NCI-H1417 treated with DMSO at 0.1 percent for 48 hours (cell line): ENCODE measurements around the gene PTK6.

Source experiments
- DNase-seq: peaks from one replicate; lab custom pipeline; 2025; lab: John Stamatoyannopoulos, UW

Gene PTK6

DNA sequence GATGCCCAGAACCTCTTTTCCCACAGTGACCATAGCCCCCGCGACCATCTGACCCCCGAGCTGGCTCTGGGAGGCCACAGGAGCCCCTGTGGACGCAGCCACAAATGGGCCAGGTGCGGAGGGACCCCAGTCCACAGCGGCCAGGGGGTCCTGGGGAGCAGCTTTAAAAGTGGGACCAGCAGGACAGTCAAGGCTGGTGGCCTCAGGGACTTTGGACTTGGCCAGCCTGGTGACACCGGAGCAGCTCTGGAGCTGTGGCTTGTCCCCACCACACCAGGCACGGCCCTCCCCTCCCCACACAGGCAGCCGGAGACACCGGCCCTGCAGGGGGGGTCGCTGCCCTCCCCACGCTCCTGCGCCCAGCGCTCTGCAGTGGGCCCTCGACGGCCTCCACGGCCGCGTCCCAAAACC is 20.3 kb upstream of the PTK6 start:
- no peak for DNase-seq

DNA sequence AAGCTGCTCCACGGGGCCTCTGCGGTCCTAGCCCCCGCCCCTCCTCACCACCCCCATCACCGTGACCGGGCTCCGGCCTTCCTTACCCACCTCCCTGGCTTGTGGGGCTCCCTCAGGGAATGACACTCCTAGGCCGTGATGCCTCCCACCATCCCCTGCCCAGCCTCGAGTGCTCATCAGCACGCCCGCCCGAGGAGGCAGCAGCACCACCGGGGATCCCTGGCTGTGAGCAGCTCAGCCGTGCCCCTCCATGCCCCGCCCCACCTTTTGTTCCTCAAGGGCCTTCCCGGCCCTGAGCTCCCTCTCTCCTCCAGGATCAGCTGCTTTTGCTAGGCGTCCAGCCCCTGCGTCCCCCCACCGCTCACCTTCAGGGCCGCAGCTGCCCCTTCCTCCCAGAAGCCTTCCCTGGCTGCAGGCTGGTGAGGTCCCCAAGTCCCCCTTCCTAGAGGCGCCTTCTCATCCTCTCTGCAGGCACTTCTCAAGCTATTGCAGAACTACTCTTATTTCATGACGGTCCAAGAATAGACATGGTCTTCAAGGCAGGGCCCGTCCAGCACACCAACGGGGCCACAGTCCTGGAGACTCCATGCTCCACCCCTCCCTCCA is 19.8 kb upstream of the PTK6 start:
- no peak for DNase-seq

GRCh38 chr20:63555661-63556381 is 18.6 kb upstream of the PTK6 start:
- no peak for DNase-seq

- DNase-seq = no peak
These were observed 17.4 kb upstream of the PTK6 start for GRCh38 chr20:63554361-63555278.

DNA sequence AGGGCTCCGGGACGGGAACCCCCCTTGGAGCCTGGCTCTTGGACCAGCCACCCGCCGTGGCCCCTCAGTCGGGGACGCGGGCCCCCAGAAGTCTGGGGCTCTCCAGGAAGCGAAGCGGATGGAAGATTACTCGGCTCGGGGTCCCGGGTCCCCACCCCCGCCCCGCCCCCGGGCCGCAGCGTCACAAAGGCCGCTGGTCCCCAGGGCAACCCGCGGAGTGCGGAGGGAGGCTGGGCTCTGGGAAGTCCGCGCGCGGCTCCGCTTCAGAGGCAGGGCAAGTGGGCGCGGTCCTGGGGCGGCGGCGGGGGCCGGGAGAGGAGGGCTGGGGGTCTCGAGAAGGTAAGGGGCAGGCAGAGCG is 16.7 kb upstream of the PTK6 start, which contains the start of gene FNDC11:
TSS of gene FNDC11 (plus strand) at position 227 of the 358 bp plus-strand sequence. CDS start 1,505 bp downstream, outside the sequence.
- DNase-seq = no peak

DNA sequence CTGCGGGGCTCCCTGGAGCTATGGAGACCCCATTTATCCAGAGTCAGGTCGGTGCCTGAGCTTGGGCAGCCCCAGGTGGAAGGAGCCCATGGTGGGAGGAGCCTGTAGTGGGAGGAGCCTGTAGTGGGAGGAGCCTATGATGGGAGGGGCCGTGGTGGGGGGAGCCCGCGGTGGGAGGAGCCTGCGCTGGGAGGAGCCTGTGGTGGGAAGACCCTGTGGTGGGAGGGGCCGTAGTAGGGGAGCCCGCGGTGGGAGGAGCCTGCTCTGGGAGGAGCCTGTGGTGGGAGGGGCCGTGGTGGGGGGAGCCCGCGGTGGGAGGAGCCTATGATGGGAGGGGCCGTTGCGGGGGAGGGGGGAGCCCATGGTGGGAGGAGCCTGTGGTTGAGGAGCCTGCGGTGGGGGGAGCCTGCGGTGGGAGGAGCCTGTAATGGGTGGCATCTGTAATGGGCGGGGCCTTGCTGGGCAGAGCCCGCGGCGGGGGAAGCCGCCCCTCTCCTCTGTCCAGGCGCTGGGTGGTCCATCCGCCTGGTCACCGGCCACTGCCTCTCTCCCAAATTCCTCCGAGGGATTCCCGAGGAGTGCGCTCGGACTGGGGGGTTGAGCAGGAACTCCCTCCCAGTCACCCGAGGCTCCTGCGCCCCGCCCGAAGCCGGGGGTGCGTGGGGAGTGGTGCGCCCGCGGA is 16.2 kb upstream of the PTK6 start:
- DNase-seq = peak; percentile 64

GRCh38 chr20:63552481-63553249 is 15.5 kb upstream of the PTK6 start:
- no peak for DNase-seq

GRCh38 chr20:63551068-63551467 is 13.9 kb upstream of the PTK6 start:
- no peak for DNase-seq

GRCh38 chr20:63549679-63550282 is 12.6 kb upstream of the PTK6 start:
- DNase-seq = no peak

DNA sequence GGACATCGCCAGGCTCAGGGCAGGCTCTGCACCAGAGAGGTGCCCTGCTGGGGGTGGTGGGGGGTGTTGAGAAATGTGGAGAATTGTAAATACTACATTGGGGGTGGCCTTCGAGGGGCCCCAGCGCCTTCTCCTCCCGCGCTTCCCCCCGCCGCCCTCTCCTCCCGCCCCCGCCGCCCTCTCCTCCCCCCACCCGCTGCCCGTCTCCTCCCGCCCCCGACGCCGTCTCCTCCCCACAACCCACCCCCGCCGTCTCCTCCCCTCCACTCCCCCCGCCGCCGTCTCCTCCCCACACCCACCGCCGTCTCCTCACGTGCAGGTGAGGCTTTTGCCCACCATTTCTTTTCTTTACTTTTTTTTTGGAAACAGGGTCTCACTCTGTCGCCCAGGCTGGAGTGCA is 11.8 kb upstream of the PTK6 start:
- no peak for DNase-seq

- no peak for DNase-seq
These were observed 11.4 kb upstream of the PTK6 start for GRCh38 chr20:63548542-63548941.

GRCh38 chr20:63547725-63548480 is 10.7 kb upstream of the PTK6 start, which contains the start of gene SRMS:
SRMS (minus strand) TSS chr20:63547749; CDS start chr20:63547463, 286 bp downstream.
- DNase-seq = no peak

DNA sequence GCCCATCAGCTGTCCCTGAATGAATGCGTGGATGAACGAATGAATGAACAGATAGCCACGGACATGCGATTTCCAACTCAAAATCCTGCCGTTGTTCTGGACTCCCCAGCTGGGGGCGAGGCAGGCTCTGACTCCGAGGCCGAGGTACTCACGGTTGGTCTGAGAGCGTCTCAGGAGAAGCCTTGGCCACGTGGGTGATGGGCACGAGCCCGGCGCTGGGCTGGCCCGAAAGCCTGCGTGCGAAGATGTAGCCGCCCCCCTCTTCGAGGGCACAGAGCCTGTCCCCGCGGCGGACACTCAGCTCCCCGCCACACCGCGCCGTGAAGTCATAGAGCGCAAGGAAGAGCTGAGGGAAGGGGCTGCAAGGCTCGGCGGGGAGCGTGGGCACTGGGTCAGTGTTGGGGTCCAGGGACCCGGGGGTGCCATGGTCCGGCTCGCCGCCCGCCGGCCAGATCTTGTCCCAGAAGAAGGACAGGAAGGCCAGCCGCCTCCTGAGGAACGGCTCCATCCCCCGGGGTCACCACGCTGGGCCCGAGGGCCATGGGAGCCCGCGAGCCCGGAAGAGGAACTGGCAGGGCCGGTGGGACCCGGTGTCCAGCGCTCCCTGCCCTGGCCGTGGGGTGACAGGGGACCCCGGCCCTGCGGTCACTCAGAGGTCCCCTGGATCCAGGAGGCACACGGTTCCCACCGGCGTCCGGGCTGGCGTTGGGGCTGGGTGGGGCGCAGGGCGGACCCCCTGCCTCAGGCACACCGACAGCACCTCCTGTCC is 10.0 kb upstream of the PTK6 start:
- DNase-seq = no peak

- no peak for DNase-seq
These were observed 9.2 kb upstream of the PTK6 start for GRCh38 chr20:63546256-63546955.

GRCh38 chr20:63545814-63546213 is 8.6 kb upstream of the PTK6 start:
- DNase-seq = no peak

GRCh38 chr20:63544958-63545516 is 7.9 kb upstream of the PTK6 start:
- no peak for DNase-seq

GRCh38 chr20:63544241-63544957 is 7.2 kb upstream of the PTK6 start:
- no peak for DNase-seq

DNA sequence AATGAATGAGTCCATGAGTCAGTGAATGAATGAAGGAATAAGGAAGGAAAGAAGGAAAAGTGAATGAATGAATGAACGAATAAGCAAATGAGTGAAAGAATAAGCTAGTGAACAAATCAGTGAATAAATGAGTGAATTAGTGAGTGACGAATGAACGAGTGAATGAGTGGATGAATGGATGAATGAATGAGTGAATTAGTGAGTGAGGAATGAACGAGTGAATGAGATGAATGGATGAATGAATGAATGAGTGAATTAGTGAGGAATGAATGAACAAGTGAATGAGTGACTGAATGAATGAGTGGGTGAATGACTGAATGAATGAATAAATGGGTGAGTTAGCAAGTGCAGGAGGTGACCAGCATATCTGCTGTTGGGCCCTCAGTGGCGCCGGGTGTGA is 6.6 kb upstream of the PTK6 start:
- DNase-seq = no peak
